MM.1S (cell line): ENCODE measurements around the gene SIPA1.

ENCODE experiments used
- DNase-seq: peaks from one replicate; pipeline ENCODE4 v3.0.0-alpha.2; 2015
- H2AFZ ChIP-seq: fragments of 300-600 bp; sonication (generic); 2 replicates; pipeline ENCODE4 v1.6.0; 2016; ENCODE audit warnings: antibody characterized with exemption, low read length
- H3F3A ChIP-seq: fragments of 300-600 bp; sonication (generic); 2 replicates; pipeline ENCODE4 v1.6.1; 2016; ENCODE audit warnings: mild to moderate bottlenecking, antibody characterized with exemption, low read length, moderate library complexity, mixed read lengths; ENCODE audit not compliant: insufficient read depth
- H3K27ac ChIP-seq: fragments of 300-600 bp; sonication (generic); 2 replicates; pipeline ENCODE4 v1.5.1; 2016; ENCODE audit warnings: mild to moderate bottlenecking, low read length
- H3K27me3 ChIP-seq: fragments of 300-600 bp; sonication (generic); replicated peaks from 2 replicates; pipeline ENCODE4 v1.6.0; 2016; ENCODE audit warnings: low read length; ENCODE audit not compliant: insufficient read depth
- H3K36me3 ChIP-seq: fragments of 300-600 bp; sonication (generic); replicated peaks from 2 replicates; pipeline ENCODE4 v1.6.1; 2016; ENCODE audit warnings: mild to moderate bottlenecking, low read length, mixed read lengths; ENCODE audit not compliant: insufficient read depth
- H3K4me1 ChIP-seq: fragments of 300-600 bp; sonication (generic); 2 replicates; pipeline ENCODE4 v1.6.1; 2016; ENCODE audit warnings: low read length, mixed read lengths
- H3K4me2 ChIP-seq: fragments of 300-600 bp; sonication (generic); 2 replicates; pipeline ENCODE4 v1.6.0; 2016; ENCODE audit warnings: low read depth, low read length
- H3K4me3 ChIP-seq: fragments of 300-600 bp; sonication (generic); 2 replicates; pipeline ENCODE4 v1.5.1; 2016; ENCODE audit warnings: low read length, mixed read lengths
- H3K79me2 ChIP-seq: fragments of 300-600 bp; sonication (generic); 2 replicates; pipeline ENCODE4 v1.6.1; 2016; ENCODE audit warnings: mixed run types, low read length, mixed read lengths
- H3K9ac ChIP-seq: fragments of 300-600 bp; sonication (generic); 2 replicates; pipeline ENCODE4 v1.6.1; 2016; ENCODE audit warnings: low read length, mixed read lengths
- H3K9me2 ChIP-seq: fragments of 300-600 bp; sonication (generic); replicated peaks from 2 replicates; pipeline ENCODE4 v1.6.1; 2016; ENCODE audit warnings: mild to moderate bottlenecking, low read length, mixed read lengths; ENCODE audit not compliant: insufficient read depth
- H3K9me3 ChIP-seq: fragments of 300-600 bp; sonication (generic); replicated peaks from 2 replicates; pipeline ENCODE4 v1.6.1; 2016; ENCODE audit warnings: mild to moderate bottlenecking, low read length, mixed read lengths; ENCODE audit not compliant: insufficient read depth
- H4K20me1 ChIP-seq: fragments of 300-600 bp; sonication (generic); 2 replicates; pipeline ENCODE4 v1.6.1; 2016; ENCODE audit warnings: mild to moderate bottlenecking, low read length, moderate library complexity, mixed read lengths; ENCODE audit not compliant: insufficient read depth
- CTCF ChIP-seq: fragments of 300-600 bp; sonication (generic); IDR thresholded peaks from 2 replicates; pipeline ENCODE4 v1.5.1; 2016; ENCODE audit warnings: antibody characterized with exemption, low read length, mixed read lengths
- EZH2 ChIP-seq: fragments of 300-600 bp; sonication (generic); optimal IDR thresholded peaks from 2 replicates; pipeline ENCODE3; 2017; ENCODE audit warnings: low read depth, mild to moderate bottlenecking, antibody characterized with exemption, low read length, mixed read lengths
- EZH2phosphoT487 ChIP-seq: fragments of 300-600 bp; sonication (generic); IDR thresholded peaks from 2 replicates; pipeline ENCODE4 v1.6.1; 2018; ENCODE audit warnings: antibody characterized with exemption, low read length

The SIPA1 gene

GRCh38 chr11:65622011-65622410 is 15.9 kb upstream of the SIPA1 start:
- Histone ChIP-seq H3K27ac (no peak overlapping the region), H3K4me3 (no peak overlapping the region), H3K4me1 (peaks cover 5% of the 10 kb centered on the region; the same call in 1 of the 2 replicates), H3K9me2 (no peaks in the 10 kb centered on the region), H3K27me3 (no peaks in the 10 kb centered on the region), H3F3A (no peaks in the 10 kb centered on the region), H3K36me3 (0 out of 2 replicates have a peak, but pooled peaks cover 2% of the 10 kb centered on the region), H3K9ac (no peak overlapping the region), H3K9me3 (no peaks in the 10 kb centered on the region), H3K4me2 (no peak overlapping the region), H4K20me1 (no peaks in the 10 kb centered on the region; the same call in 1 of the 2 replicates), H2AFZ (no peak overlapping the region), H3K79me2 (peaks cover 42% of the 10 kb centered on the region)
- no peak for DNase-seq
- TF ChIP-seq EZH2phosphoT487, result no peak
- no peak for TF ChIP-seq EZH2
- no peak for TF ChIP-seq CTCF

- Histone ChIP-seq H3K4me1 (no peaks in the 10 kb centered on the region), H3K9ac (no peak overlapping the region), H3K36me3 (0 out of 2 replicates have a peak, but pooled peaks cover 3% of the 10 kb centered on the region), H2AFZ (no peak overlapping the region), H3K4me3 (no peak overlapping the region), H3K9me2 (no peaks in the 10 kb centered on the region), H3K79me2 (peaks cover 30% of the 10 kb centered on the region), H4K20me1 (no peaks in the 10 kb centered on the region; the same call in 1 of the 2 replicates), H3F3A (no peaks in the 10 kb centered on the region), H3K4me2 (no peak overlapping the region), H3K9me3 (no peaks in the 10 kb centered on the region), H3K27me3 (no peaks in the 10 kb centered on the region), H3K27ac (no peak overlapping the region)
- TF ChIP-seq EZH2phosphoT487 (no peak), EZH2 (no peak), CTCF (no peak)
- no peak for DNase-seq
Measured at GRCh38 chr11:65623177-65623576, 14.7 kb upstream of the SIPA1 start.

GRCh38 chr11:65623852-65624616 is 13.9 kb upstream of the SIPA1 start:
- no peak for DNase-seq
- Histone ChIP-seq H3K27me3 (no peaks in the 10 kb centered on the region), H3F3A (no peaks in the 10 kb centered on the region), H3K9me3 (no peaks in the 10 kb centered on the region), H3K9me2 (no peaks in the 10 kb centered on the region), H3K9ac (no peak overlapping the region), H3K4me2 (no peak overlapping the region), H3K4me1 (no peaks in the 10 kb centered on the region), H4K20me1 (no peaks in the 10 kb centered on the region; the same call in 1 of the 2 replicates), H3K79me2 (peaks cover 22% of the 10 kb centered on the region; the same call in 1 of the 2 replicates), H3K27ac (no peak overlapping the region), H3K36me3 (0 out of 2 replicates have a peak, but pooled peaks cover 5% of the 10 kb centered on the region), H2AFZ (no peak overlapping the region), H3K4me3 (no peak overlapping the region)
- no peak for TF ChIP-seq EZH2
- no peak for TF ChIP-seq CTCF
- no peak for TF ChIP-seq EZH2phosphoT487
